Measurements from ENCODE around the gene MT1A.

The MT1A gene

DNA sequence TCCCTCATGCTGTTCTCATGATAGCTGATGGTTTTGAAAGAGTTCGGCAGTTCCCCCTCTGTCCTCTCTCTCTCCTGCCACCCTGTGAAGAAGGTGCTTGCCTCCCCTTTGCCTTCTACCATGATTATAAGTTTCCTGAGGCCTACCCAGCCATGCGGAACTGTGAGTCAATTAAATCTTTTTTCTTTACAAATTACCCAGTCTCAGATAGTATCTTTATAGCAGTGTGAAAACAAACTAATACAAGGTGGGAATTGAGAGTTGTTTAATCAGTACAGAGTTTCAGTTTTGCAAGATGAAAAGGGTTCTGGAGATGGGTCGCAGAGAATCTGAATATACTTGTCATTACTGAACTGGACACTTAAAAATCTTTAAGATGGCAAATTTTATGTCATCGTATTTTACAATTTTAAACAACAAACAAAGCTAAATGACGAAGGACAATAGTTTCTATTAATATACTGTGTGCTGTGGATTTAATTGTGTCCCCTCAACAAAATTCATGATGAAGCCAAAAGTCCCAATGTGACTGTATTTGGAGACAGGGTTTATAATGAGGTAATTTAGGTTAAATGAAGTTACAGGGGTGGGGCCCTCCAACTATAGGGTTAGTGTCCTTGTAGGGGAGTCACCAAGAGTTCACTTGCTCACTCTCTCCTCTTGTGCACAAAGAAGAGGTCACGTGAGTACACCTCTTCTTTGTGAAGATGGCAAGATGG, 44.7 kb upstream of the MT1A start:
- Histone ChIP-seq H3K27ac (no peak overlapping the region), H3K36me3 (ENCODE audit: control insufficient read depth, insufficient read depth, low read length) (no peaks in the 10 kb centered on the region), H2AFZ (no peak overlapping the region), H3K9me3 (ENCODE audit: control insufficient read depth, low read length) (no peaks in the 10 kb centered on the region), H3K9ac (no peak overlapping the region), H3K79me2 (no peaks in the 10 kb centered on the region), H3K27me3 (ENCODE audit: control insufficient read depth, insufficient read depth, low read length) (no peaks in the 10 kb centered on the region), H3K4me2 (ENCODE audit: low read length) (no peak overlapping the region), H3K4me3 (ENCODE audit: low read depth, low read length) (no peak overlapping the region), H3K4me1 (no peaks in the 10 kb centered on the region)
- TF ChIP-seq, protein P1, sequence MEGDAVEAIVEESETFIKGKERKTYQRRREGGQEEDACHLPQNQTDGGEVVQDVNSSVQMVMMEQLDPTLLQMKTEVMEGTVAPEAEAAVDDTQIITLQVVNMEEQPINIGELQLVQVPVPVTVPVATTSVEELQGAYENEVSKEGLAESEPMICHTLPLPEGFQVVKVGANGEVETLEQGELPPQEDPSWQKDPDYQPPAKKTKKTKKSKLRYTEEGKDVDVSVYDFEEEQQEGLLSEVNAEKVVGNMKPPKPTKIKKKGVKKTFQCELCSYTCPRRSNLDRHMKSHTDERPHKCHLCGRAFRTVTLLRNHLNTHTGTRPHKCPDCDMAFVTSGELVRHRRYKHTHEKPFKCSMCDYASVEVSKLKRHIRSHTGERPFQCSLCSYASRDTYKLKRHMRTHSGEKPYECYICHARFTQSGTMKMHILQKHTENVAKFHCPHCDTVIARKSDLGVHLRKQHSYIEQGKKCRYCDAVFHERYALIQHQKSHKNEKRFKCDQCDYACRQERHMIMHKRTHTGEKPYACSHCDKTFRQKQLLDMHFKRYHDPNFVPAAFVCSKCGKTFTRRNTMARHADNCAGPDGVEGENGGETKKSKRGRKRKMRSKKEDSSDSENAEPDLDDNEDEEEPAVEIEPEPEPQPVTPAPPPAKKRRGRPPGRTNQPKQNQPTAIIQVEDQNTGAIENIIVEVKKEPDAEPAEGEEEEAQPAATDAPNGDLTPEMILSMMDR (IDR thresholded peaks at IDR 0.05), result no peak

DNA sequence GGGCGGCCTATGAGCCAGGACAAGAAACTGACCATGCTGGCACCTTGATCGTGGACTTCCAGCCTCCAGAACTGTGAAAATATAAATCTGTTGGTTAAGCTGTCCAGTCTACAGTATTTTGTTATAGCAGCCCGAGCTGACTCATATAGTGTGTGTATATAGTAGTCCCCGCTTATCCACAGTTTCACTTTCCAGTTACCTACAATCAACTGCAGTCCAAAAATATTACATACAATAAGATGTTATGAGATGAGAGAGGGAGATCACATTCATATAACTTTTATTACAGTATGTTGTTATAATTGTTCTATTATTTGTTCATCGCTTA, 44.2 kb upstream of the MT1A start:
- Histone ChIP-seq H2AFZ (no peak overlapping the region), H3K27ac (no peak overlapping the region), H3K9ac (no peak overlapping the region), H3K4me1 (no peaks in the 10 kb centered on the region), H3K36me3 (ENCODE audit: control insufficient read depth, insufficient read depth, low read length) (no peaks in the 10 kb centered on the region), H3K9me3 (ENCODE audit: control insufficient read depth, low read length) (no peaks in the 10 kb centered on the region), H3K27me3 (ENCODE audit: control insufficient read depth, insufficient read depth, low read length) (no peaks in the 10 kb centered on the region), H3K4me2 (ENCODE audit: low read length) (no peak overlapping the region), H3K79me2 (no peaks in the 10 kb centered on the region), H3K4me3 (ENCODE audit: low read depth, low read length) (no peak overlapping the region)
- TF ChIP-seq, protein P1 (IDR thresholded peaks at IDR 0.05), result no peak

DNA sequence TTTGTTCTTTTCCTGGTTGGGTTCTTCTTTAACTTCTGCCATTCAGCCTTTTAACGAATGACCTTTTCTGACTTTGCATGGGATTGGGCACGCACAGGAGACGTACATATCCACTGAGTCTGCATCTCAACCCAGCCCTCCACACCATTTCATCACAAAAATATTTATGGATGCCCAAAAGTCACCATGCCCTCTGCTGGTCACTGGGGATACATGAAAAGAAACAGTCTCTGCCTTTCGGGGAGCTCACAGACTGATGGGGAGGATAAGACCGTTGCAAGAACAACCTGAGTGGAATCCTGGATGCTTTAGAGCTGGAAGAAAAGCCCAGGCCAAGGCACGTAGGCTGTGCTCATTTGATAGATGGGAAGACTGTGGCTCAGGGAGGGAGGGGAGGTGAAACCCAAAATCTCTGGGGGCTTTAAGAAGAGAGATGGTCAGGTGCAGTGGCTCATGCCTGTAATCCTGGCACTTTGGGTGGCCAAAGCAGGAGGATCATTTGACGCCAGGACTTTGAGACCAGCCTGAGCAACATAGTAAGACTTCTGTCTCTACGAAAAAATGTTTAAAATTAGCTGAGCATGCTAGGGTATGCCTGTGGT, 38.0 kb upstream of the MT1A start:
- Histone ChIP-seq H3K9ac (no peak overlapping the region), H3K27ac (no peak overlapping the region)
- TF ChIP-seq, protein P1 (IDR thresholded peaks at IDR 0.05), result peak; percentile 66

DNA sequence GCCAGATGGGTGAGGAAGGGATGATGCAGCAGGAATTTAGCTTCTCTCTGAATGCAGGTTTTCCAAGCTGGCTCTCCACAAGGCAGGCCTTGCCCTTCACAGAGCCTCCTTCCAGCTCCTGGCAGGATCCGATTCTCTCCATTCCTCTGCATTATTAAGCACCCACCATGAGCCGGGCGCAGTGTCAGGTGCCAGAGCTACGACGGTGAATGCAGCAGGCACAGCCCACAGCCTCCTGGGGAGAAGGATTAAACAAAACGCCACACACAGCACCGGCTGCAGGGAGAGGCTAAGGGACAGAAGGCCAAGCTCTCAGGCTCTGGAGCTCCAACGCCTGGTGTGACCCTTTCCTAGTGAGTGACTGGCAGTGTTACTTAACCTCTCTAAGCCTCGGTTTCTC, 37.1 kb upstream of the MT1A start:
- Histone ChIP-seq H3K27me3 (ENCODE audit: control insufficient read depth, insufficient read depth, low read length) (no peaks in the 10 kb centered on the region), H3K4me3 (ENCODE audit: low read depth, low read length) (no peak overlapping the region), H3K4me2 (ENCODE audit: low read length) (no peak overlapping the region), H3K9ac (no peak overlapping the region), H3K27ac (no peak overlapping the region), H3K36me3 (ENCODE audit: control insufficient read depth, insufficient read depth, low read length) (no peaks in the 10 kb centered on the region), H2AFZ (no peak overlapping the region), H3K79me2 (no peaks in the 10 kb centered on the region), H3K4me1 (no peaks in the 10 kb centered on the region), H3K9me3 (ENCODE audit: control insufficient read depth, low read length) (no peaks in the 10 kb centered on the region)
- TF ChIP-seq, protein P1 (IDR thresholded peaks at IDR 0.05), result no peak

More for the DNA sequence above, 38.0 kb upstream of the MT1A start:
- Histone ChIP-seq H2AFZ (no peak overlapping the region), H3K9me3 (ENCODE audit: control insufficient read depth, low read length) (no peaks in the 10 kb centered on the region), H3K36me3 (ENCODE audit: control insufficient read depth, insufficient read depth, low read length) (no peaks in the 10 kb centered on the region), H3K4me1 (no peaks in the 10 kb centered on the region), H3K79me2 (no peaks in the 10 kb centered on the region), H3K4me2 (ENCODE audit: low read length) (no peak overlapping the region), H3K4me3 (ENCODE audit: low read depth, low read length) (no peak overlapping the region), H3K27me3 (ENCODE audit: control insufficient read depth, insufficient read depth, low read length) (no peaks in the 10 kb centered on the region)

DNA sequence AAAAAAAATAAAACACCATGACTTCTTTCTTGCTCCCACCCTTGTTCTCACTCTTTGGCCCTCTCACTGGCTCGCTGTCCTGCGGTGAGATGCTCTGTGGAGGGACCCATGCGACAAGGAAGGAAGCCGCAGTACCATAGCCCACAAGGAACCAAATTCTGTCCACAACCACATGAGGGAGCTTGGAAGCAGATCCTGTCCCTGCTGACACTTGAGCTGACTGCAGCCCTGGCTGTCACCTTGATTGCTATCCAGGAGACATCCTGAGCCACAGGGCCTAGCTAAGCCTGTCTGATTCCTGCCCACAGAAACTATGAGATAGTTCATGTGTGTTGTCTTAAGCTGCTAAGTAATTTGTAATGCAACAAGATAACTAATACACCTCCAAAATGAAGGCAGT, 34.9 kb upstream of the MT1A start:
- H3K27ac ChIP-seq, result peak overlapping the region; percentile 15
- H3K4me3 ChIP-seq (ENCODE audit: low read depth, low read length), result no peak overlapping the region
- no peaks in the 10 kb centered on the region for H3K9me3 ChIP-seq (ENCODE audit: control insufficient read depth, low read length)
- no peak overlapping the region for H3K4me2 ChIP-seq (ENCODE audit: low read length)
- no peaks in the 10 kb centered on the region for H3K79me2 ChIP-seq
- TF ChIP-seq, protein P1 (IDR thresholded peaks at IDR 0.05), result peak; percentile 60
- H3K9ac ChIP-seq, result no peak overlapping the region
- H3K27me3 ChIP-seq (ENCODE audit: control insufficient read depth, insufficient read depth, low read length), result no peaks in the 10 kb centered on the region
- H3K36me3 ChIP-seq (ENCODE audit: control insufficient read depth, insufficient read depth, low read length), result no peaks in the 10 kb centered on the region
- peaks cover under 1% of the 10 kb centered on the region for H3K4me1 ChIP-seq
- peak overlapping the region; percentile 65 for H2AFZ ChIP-seq

All from parathyroid adenoma (tissue), 2 donors.